NCI-H1694 (cell line): ENCODE data around the gene UNC13D.
"Not testable (repeated sequence)": the region's sequence is repeated elsewhere in the genome, so short reads cannot be mapped to it uniquely, and the experiment has no call there.

ENCODE experiments used
- DNase-seq: peaks from one replicate; lab custom pipeline; 2025; lab: John Stamatoyannopoulos, UW

UNC13D gene

GRCh38 chr17:75820094-75821080, 23.8 kb downstream of the UNC13D start:
- DNase-seq, result no peak

- DNase-seq, result no peak
These were observed 24.5 kb downstream of the UNC13D start for GRCh38 chr17:75819678-75820077.

GRCh38 chr17:75819116-75819515, 25.1 kb downstream of the UNC13D start:
- no peak for DNase-seq

- no peak for DNase-seq
These were observed 25.8 kb downstream of the UNC13D start for GRCh38 chr17:75818326-75818885.

- no peak for DNase-seq
These were observed 26.6 kb downstream of the UNC13D start for GRCh38 chr17:75817571-75817970.

- DNase-seq, result no peak
These were observed 27.5 kb downstream of the UNC13D start for GRCh38 chr17:75816693-75817092.

DNA sequence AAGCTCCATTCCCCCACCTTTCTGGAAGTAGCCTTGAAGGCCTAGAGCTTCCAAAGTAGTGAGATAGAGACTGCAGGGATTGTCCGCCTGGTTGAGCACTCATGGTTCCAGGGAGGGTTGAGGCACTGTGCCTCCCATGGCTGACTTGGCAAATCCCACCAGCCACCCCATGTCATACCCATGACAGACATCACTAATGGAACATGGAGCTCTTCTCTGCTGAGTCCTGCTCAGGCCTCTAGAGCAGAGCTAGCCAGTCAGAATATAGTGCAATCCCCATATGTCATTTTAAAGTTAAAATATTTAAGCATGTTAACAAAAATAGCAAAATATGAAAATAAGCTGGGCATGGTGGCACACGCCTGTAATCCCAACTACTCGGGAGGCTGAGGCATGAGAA, 28.8 kb downstream of the UNC13D start:
- no peak for DNase-seq

- DNase-seq, result no peak
These were observed 29.3 kb downstream of the UNC13D start for GRCh38 chr17:75814900-75815373.

GRCh38 chr17:75814021-75814395, 30.2 kb downstream of the UNC13D start:
- DNase-seq, result no peak

DNA sequence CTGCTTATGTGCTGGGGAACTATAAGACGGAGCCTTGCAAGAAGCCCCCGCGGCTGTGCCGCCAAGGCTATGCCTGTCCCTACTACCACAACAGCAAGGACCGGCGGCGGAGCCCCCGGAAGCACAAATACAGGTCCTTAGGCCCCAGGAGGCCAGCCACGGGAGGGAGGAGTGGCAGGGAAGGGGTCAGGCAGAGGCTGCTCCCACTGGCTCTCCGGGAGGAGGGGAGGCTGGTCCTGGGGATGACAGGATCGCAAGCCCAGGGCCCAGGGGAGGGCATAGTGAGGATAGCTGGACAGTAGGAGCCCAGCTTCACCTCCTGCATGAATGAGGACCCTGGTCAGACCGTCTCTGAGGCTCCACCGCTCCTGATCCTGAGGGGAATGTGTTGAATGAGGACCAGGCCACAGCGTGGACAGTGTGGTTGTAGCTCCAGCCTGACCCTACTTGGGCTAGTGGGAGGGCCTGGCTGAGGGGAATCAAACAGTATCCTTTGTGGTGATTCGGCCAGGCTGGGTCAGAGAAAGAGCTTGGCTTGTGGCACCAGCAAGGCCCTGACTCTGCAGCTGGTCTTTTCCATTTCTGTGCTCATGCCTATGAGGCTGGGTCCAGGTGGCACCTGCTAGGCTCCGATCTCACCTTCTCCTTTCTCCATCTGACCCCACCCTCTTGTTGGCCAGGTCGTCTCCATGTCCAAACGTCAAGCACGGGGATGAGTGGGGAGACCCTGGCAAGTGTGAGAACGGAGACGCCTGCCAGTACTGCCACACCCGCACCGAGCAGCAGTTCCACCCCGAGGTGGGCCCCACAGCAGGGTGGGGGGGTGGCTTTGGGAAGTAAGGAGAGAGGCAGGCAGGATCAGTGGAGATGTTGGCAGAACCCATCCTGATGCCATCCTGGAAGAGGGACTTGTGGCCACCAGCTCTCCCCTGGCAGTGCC, 30.9 kb downstream of the UNC13D start:
- DNase-seq, result no peak

DNA sequence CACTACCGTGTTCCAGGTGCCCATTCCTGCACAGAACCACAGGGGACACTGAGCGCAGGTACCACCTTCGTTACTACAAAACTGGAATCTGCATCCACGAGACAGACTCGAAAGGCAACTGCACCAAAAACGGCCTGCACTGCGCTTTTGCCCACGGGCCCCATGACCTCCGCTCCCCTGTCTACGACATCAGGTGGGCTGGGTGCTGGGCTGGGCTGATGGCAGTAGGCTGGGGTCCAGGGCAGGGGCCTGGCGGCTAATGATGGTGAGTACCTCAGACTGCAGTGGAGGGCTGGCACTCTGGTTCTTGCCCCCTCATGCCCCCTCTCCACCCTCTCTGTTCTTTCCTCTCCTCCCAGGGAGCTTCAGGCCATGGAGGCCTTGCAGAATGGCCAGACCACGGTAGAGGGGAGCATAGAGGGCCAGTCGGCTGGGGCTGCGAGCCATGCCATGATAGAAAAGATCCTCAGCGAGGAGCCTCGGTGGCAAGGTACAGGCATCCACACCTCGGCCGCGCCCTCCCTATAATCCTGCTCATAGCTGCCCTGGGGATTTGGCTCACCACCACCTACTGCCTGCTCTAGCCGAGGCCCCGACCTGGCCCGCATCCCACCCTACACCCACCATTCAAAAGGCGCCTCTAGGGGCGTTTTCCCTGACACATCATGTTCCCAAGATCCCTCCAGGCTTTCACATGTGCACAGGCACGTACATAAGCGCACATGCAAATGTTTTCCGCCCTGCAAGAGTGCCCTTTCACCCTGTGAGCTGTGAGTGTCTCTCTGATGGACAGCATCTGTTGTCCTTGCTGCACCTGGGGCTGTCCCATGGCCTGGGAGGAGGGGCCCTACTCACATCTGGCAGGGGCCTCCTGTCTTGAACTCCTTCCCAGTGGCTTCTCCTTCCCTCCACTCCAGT, 31.8 kb downstream of the UNC13D start:
- DNase-seq, result no peak

DNA sequence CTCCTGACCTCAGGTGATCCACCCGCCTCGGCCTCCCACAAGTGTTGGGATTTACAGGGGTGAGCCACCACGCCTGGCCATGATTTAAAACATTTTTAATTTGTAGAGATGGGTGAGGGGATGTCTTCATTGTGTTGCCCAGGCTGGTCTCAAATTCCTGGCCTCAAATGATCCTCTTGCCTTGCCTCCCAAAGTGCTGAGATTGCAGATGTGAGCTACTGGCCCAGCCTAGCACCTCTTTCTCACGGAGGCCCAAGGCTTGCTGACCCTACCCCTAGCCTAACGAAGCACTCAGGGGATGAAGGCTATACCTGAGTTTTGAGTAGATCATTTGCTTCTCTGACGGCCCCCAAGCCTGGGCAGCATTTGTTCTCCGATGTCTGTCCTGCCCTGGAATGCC, 33.0 kb downstream of the UNC13D start:
- no peak for DNase-seq

DNA sequence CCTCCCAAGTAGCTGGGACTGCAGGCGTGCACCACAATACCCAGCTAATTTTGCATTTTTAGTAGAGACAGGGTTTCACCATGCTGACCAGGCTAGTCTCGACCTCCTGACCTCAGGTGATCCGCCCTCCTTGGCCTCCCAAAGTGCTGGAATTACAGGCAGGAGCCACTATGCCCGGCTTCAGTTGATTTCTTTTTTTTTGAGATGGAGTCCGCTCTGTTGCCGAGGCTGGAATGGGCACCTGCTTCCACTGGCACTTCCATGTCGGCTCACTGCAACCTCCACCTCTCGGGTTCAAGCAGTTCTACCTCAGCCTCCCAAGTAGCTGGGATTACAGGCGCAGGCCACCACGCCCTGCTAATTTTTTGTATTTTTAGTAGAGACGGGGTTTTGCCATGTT, 33.4 kb downstream of the UNC13D start:
- not testable (repeated sequence) for DNase-seq

DNA sequence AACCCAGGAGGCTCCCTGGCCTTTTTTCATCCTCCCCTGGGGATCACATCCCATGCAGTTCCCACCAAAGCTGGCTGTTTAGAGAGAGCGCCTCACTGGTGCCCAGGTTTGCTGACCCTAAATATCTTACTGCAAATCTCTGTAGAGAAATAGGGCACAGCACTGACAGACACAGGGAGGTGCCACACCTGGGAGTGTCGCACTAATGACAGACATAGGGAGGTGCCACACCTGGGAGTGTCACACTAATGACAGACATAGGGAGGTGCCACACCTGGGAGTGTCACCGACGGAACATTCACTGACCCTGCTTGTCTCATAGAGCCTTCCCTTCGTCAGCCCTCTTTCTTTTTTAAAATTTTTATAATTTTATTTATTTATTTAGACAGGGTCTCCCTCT, 34.0 kb downstream of the UNC13D start:
- DNase-seq, result no peak

DNA sequence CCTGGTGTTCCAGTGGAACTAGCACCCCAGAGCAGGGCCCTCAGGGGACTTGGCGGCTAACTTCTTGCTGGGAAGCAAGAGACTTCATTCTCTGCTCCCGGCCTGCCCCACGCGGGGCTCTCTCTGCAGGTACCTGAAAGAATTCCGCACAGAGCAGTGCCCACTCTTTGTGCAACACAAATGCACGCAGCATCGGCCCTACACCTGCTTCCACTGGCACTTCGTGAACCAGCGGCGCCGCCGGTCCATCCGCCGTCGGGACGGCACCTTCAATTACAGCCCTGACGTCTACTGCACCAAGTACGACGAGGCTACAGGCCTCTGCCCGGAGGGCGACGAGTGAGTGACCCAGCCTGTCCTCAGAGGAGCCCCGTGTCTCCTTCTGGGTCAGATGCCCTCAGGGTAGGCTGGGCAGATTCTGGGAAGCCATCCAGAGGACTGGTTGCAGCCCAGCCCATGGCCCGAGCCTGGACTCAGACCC, 34.5 kb downstream of the UNC13D start:
- no peak for DNase-seq

GRCh38 chr17:75808905-75809621, 35.1 kb downstream of the UNC13D start:
- DNase-seq, result no peak

GRCh38 chr17:75808549-75808904, 35.7 kb downstream of the UNC13D start:
- no peak for DNase-seq

GRCh38 chr17:75807861-75808260, 36.3 kb downstream of the UNC13D start:
- DNase-seq, result no peak

DNA sequence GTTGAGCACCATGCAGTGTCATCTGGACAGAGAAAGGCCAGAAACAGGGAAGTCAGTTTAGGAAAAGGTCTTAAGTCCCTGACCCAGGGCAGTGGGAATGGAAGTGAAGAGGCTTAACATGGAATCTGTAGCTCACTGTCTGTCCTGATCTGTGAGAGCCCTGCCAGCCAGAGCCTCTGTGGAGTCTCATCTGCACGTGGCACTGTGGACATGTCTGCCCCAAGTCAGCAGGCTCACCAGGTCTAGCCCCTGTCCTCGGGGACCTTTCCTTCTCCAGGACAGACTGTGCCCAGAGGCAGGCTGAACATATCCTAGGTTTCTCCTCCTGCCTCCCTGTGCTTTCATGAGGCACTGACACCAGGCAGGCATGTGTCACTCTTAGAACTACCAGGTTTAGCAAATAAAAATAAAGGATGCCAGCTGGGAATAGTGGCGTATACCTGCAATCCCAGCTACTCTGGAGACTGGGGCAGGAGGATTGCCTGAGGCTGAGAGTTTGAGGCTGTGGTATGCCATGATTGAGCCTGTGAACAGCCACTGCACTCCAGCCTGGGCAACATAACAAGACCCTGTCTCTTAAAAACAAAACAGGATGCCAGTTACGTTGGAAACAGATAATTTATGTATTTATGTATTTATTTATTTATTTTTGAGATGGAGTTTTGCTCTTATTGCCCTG, 37.2 kb downstream of the UNC13D start:
- no peak for DNase-seq

- DNase-seq, result no peak
These were observed 40.3 kb downstream of the UNC13D start for GRCh38 chr17:75803883-75804282.
